Stimulated activated CD8-positive, alpha-beta memory T cell treated with anti-CD3 and anti-CD28 coated beads, Interleukin-12 subunit alpha, Interleukin-12 subunit beta, amount 100 ng/mL, for 24 hours (primary cell): ENCODE measurements around the gene OR7G1.
A peak's percentile ranks its signal among the peaks of the same experiment; 100 is the strongest.

Experiments
- DNase-seq: peaks from one replicate; pipeline ENCODE4 v3.0.0-alpha.2; 2020; ENCODE audit errors: extremely low read depth

The OR7G1 gene, protein sequence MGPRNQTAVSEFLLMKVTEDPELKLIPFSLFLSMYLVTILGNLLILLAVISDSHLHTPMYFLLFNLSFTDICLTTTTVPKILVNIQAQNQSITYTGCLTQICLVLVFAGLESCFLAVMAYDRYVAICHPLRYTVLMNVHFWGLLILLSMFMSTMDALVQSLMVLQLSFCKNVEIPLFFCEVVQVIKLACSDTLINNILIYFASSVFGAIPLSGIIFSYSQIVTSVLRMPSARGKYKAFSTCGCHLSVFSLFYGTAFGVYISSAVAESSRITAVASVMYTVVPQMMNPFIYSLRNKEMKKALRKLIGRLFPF

DNA sequence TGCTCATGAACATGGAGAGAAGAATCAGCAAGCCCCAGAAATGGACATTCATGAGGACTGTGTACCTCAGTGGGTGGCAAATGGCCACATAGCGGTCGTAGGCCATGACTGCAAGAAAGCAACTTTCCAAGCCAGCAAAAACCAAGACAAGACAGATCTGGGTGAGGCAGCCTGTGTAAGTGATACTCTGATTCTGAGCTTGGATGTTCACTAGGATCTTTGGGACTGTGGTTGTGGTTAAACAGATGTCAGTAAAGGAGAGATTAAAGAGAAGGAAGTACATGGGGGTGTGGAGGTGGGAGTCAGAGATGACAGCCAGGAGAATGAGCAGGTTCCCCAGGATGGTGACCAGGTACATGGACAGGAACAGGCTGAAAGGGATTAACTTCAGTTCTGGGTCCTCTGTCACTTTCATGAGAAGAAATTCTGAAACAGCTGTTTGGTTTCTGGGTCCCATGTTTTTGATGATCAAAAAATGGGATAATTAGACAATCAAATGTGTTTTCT is at the start of gene OR7G1:
OR7G1 (minus strand) TSS at position 457 of the 507 bp plus-strand sequence; CDS start at position 457, 0 bp downstream.
- no peak for DNase-seq

DNA sequence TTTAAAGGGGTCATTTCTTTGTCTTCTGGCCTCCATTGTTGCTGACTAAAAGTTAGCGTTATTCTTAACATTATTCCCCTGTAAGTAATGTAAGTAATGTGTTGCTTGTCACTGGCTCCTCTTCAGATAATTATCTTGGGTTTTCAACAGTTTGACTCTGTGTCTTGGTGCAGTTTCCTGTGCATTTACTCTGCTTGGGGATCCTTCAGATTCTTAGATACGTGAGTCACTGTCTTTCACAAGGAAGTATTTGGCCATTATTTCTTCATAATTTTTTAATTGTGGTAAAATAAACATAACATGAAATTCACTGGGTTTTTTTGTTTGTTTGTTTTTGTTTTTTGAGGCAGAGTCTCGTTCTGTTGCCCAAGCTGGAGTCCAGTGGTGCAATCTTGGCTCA is 49.7 kb upstream of the OR7G1 start:
- no peak for DNase-seq

DNA sequence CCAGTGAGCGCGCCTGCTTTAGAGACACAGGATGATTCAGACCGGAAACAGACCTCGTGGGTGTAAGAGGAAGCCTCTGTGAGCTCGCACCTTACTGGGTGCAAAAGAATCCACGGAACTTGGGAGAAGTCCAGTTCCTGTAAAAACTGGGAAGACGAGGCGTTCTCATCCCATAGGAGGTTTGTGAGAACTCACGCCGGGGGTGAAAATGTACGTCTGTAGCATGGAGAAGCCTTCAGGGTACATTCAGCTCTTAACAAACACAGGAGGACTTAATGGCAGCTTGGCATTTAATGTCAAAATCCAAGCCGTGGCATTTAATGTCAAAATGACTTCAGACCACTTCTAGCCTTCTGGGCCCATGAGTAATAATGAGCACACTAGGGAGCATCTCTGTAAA is 45.9 kb upstream of the OR7G1 start:
- DNase-seq: no peak

DNA sequence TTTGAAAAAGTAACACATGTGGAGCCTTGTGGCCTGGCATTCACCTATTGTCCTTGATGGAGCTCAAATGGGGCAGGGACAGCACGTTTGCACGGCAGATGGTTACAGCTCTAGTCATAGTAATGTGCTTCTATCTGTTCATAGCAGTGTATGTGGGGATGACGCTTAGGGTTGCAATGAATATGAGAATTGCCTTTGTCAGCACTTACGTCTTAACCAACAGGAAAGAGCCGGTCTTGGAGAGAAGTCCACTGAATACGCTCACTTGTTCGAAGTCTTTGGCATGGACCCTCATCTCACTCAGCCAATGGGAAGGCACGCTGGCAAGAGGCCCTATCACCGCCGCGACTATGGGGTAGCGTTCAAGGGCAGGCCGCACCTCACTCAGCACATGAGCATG is 44.3 kb upstream of the OR7G1 start:
- DNase-seq: no peak

DNA sequence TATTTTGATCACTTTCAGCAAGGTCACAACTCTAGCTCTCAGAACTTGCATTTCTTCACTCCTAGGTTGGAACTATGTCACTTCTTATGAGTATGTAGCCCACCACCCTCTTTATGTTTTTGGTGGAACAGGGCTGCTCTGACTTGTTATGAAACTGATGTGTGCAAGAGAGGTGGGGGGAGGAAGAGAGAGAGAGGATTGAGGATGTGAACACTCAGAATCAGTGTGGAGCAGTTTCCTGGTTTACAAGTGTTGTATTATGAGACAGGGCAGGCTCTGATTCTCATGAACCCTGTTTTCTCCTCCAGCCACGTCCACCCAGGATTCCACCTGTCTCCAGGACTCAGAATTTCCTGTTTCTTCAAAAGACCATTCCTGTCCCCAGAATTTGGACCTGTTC is 40.7 kb upstream of the OR7G1 start:
- DNase-seq: no peak

DNA sequence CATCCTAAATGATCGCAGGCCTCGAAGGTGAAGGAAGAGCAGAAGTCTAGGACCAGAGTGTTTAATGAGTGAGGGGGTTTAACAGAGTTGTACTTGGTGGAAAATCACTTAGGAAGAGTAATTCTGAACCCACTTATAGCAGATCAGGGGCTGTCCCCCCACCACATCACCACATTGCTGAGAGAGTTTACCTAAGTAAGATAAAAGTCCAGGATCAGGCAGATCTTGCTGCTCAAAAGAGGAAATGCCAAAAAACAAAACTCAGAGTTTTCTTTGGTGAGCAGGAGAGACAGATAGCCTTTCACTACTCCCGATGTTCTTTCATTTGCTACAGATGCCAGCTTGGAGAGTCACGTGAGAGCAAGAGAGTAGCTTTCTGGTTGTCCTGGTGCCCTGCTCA is 40.0 kb upstream of the OR7G1 start:
- DNase-seq: no peak

DNA sequence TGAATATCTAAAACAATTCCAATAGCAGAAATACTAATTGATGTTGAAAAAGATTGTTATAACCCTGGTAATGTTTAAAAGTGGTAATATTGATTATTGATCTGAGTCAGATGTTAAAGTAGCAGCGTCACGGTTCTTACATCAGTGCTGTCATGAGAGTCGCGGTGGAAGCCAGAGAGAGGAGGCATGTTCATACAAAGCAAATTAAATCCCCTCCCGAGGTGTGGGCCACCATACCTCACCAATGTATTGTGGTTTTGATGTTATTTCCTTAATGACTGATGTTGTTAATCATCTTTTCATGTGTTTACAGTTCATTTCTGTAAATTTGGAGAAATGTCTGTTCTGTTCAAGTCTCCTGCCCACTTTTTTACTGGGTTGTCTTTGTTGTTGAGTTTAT is 35.8 kb upstream of the OR7G1 start:
- DNase-seq: no peak

DNA sequence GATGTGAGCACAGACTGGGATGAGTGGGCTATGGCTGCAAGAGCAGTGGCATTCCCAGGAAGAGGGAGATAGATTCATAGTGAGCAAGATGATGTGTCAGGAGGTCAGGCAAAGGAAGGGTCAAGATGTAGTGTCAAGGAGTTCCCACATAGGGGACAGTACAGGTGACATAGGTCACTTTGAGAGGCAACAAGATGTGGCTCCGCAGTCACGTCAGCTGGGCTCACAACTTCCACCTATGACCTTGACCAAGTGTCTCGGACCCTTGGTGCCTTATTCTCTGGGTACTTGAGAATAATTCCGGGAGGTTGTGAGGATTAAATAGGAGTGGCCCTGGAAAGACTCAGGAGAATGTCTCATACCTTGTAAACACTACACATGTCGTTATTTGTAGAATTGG is 35.1 kb upstream of the OR7G1 start:
- no peak for DNase-seq

DNA sequence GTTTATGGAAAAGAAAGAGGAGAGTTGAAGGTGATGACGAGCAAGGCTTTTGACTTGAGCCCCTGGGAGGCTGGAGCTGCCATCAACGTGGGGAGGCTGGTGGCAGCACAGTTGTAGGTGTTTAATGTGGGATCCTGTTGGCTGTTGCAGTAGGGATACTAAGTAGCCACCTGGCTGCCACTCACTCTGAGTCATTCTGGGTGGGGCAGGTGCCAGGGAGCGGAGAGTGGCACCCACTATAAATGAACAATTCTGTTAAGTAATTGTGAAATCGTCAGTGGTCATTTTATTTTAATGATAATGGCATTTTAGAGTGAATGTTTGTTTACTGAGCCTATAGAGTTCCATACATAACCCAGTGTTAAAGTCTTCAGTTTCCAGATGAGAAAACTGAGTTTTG is 34.4 kb upstream of the OR7G1 start:
- no peak for DNase-seq

DNA sequence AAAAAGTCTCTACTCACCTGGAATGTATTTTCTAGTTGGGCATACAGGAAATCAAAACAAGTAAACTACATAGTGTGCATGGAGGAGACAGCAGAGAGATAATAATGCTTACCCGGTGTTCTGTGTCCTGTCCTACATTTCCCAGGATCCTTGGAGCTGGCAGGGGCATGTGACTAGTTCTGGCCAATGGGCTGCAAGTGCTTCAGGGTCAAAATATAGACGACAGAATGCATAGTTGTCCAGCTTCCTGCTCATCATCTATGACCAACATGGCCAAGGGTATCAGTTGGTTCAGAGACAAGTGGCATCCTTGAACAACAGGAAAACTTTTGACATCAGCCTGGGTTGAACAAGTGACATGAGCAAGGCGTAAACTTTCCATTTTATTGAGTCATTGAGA is 33.1 kb upstream of the OR7G1 start:
- DNase-seq: no peak

DNA sequence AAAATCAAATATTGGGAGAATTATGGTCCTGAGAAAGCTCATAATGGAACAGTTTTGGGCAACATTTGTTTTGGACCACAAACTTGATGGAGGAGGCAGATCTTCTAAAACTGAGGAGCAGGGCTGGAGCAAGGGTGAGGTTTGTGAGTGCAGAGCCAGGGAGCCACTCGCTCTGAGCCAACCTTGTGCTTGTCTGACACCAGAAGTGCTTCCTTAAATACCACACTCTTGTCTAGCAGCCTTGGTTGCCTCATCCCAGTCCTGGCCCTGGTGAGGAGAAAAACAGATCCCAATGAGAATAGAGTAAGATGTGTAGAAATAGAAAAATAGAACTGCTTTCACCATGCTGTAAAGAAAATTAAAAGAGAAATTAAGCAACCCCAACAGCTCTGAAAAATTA is 31.3 kb upstream of the OR7G1 start:
- no peak for DNase-seq

DNA sequence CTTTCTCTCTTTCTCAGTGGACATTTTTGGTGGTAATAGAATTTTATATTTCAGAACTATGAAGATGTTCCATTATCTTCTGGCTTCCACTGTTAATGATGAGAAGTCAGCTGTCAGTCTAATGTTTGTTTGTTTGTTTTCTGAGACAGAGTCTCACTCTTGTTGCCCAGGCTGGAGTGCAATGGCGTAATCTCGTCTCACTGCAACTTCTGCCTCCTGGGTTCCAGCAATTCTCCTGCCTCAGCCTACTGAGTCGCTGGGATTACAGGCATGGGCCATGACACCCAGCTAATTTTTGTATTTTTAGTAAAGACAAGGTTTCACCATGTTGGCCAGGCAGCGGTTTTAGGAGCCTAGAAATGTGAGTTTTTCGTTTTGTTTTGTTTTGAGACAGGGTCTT is 29.4 kb upstream of the OR7G1 start:
- no peak for DNase-seq

DNA sequence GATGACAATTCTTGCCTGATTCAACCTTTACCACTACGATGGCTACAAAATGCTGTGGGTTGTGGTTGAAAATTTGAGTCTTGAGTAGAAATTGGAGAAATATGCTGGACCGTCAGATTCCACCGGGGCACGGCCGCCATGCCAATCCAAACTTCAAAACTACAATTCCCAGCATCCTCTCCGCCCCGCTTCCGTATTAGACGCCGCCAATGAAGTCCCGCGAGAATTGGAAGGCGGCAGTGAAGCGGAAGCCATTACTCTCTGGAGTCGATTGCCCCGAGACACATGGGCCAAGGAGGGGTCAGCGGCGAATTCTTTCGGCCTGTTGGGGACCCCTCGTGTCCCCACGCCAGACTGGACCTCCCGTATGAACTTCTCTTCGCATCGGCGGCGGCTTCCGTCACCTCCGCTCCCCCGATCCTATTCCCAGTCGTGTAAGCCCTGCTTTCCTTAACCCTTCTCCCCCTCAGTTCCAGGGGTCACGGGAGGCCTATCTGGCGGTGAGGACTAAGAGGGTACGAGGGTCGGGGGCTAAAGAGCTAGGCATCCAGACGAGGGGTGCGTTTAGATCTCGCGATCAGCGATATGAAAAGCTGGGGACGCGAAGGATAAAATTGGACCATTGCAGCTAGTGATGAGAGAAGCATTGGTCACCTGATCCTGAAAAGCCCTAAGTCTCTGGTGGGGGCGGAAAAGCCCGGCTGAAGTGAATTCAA is 24.8 kb upstream of the OR7G1 start, which contains the start of gene ZNF317:
ZNF317 (plus strand) TSS at position 239 of the 716 bp plus-strand sequence. CDS start 15,620 bp downstream, outside the sequence.
- DNase-seq: peak; percentile 80

DNA sequence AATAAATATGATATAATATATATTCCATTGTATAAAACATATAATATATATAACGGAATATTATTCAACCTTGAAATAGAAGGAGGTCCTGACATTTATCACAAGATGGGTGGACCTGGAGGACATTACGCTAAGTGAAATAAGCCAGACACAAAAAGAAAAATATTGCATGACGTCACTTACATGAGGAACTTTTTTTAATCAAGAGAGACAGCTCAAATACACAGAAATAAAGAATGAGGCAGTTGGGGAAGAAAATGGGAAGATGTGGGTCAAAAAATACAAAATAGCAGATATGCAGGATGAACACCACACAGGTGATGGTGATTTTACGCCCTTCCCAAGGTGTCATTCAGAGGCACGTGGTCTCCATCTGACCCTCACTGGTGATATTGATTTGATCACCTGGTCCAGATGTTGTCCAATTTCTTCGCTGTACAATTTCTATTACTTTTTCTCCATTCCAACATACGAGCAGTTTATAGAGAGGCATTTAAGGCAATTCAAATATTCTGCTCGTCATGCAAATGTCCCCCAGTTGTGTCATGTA is 24.1 kb upstream of the OR7G1 start:
- no peak for DNase-seq

DNA sequence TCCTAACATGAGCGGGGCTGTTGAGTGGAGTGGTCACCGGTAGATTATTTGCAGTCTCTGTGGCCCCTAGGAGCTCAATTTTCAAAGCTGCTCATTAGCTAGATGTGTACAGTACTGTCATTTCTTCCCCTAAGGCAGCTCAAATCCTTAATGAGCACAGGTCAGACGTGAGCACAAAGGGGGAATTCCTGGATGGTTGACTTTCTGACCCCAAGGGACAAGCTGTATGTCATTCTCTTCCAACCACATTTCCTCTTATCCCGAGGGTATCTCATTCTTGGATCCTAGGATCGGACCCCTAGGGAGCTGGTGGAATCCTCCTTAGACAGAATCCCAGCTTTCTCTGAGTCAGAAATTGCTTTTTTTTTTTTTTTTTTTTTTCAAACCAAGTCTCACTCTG is 16.9 kb upstream of the OR7G1 start:
- no peak for DNase-seq

DNA sequence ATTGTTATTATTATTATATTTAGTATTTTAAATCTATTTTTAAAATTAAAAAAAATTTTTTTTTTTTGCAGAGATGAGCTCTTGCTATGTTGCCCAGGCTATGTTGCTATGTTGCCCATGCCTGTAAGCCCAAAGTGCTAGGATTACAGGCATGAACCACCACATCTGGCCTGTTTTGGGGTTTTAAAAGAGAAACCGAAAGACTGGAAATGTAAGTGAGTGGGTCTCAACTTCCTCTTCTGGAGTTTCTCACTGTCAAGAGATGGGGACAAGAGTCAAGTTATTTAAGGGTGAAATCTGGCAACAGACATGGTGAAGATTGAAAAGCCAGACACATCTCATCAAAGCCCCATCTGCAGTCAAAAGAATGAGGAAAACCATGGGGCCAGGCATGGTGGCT is 15.4 kb upstream of the OR7G1 start:
- DNase-seq: no peak

DNA sequence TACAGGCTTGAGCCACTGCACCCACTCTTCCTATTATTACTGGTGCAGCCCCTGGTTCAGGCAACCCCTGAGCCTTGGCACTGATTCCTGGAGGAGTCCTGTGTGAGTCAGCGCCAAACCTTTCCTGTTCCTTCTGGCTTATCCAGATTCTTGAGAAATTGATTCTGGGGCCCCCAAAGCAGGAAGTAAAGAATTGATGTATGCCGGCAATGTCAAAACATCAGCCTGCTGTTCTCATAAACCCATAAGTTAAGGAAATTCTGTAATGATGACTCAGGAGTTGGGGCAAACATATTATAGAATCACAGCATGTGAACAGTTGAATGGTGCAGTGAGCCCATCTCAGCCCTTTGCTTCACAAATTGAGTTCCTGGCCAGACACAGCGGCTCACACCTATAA is 12.6 kb upstream of the OR7G1 start:
- no peak for DNase-seq

DNA sequence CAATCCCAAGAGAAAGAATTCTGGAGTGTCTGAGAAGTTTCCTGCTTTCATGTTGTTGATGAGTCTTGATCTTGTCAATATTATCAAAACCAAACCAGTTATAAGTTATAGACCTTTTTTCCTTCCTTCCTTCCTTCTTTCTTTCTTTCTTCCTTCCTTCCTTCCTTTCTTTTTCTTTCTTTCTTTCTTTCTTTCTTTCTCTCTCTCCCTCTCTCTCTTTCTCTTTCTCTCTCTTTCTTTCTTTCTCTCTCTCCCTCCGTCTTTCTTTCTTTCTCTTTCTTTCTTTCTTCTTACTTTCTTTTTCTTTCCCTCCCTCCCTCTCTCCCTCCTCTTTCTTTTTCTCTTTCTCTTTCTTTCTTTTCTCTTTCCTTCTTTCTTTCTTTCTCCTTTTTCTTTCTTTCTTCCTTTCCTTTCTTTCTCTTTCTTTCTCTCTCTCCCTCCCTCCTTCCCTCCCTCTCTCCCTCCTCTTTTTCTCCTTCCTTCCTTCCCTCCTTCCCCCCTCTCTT is 11.4 kb upstream of the OR7G1 start, which contains the start of gene OR7G3:
OR7G3 (minus strand) TSS at position 51 of the 506 bp plus-strand sequence; CDS start at position 51, 0 bp downstream.
- DNase-seq: no peak

DNA sequence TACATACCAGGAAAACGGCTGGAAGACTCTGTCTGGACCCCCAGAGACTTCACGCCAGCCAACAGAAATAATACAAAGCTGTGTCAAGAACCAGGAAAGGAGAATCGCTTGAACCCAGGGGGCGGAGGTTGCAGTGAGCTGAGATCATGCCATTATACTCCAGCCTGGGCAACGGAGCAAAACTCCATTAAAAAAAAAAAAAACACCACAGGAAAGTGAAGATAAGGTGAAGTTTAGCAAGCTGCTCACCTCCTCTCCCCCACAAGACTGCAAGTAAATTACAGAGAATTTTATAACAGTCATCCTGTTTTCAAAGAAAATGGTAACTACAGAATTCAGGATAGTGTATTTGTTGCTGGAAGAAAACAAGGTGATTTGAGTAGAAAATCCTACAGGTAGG is 984 bp upstream of the OR7G1 start:
- DNase-seq: no peak

DNA sequence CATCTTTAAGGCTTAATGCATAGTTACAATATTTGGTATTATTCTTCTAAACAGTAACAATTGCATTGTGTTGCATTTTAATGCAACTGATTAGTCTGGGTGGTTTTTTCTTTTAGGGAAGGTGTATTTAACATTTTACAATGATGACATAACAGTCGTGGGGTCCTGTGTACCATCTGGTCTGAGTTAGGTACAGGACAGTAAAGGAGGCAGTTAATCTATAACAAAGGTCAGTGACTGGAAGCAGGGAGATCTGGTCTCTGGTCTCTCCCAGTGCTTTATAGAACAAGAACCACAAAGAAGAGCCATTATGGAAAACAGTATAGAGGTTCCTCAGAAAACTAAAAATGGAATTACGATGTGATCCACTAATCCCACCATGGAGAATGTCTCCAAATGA is 5.6 kb downstream of the OR7G1 start:
- DNase-seq: no peak

DNA sequence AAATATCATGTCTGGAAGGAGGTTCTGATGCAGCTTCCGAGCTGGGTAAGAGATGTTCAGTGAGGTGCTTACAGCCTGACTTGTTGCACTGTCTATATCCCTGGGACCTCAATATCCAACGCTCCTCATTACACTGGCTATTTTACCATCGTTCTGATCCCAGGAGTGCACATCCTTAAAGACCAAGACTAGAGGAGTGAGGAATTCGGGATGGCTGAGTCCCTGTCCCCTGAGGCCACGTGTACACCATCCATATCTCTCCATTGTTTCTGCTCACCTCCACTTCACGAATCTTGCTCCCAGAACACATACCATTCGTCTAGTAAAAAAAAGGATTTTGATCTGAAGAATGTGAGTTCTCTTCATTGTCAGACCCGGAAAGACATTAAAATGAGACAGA is 8.2 kb downstream of the OR7G1 start, which contains the start of gene OR7G2:
OR7G2 (minus strand) TSS at position 101 of the 400 bp plus-strand sequence. CDS start 4,232 bp downstream, outside the sequence.
- no peak for DNase-seq

DNA sequence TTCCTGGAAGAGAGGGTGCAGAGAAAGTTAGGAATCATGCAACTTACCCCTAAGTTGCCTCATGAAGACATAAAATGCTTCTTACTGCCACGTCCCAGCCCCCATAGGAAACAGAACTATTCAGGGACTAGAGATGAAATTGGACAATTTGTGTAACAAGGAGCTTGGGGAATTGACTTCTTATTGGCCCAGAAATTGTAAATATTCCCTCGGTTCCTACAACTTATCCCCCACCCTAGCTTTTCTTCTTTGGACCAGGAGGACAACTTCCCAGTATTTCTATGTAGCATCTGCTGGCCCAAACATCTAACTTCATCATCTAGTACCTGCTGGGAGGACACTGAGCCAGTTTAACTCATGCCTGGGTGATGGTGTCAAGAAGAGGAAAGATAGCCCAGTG is 28.8 kb downstream of the OR7G1 start, which contains the start of gene OR1M1:
OR1M1 (plus strand) TSS at position 301 of the 400 bp plus-strand sequence. CDS start 6,184 bp downstream, outside the sequence.
- no peak for DNase-seq
